Thyroid gland (tissue), 4 donors: ENCODE results near the gene VSIG10. TPM values are rescaled to one million over a fixed set of nuclear protein-coding genes. Genes with fewer than 3 reads are reported as not detected.
"Not testable (repeated sequence)": the region's sequence is repeated elsewhere in the genome, so short reads cannot be mapped to it uniquely, and the experiment has no call there.

Experiments
- DNase-seq, 2 donors: peaks; one replicate each; pipeline ENCODE4 v3.0.0-alpha.2; 2019
- H3K27ac ChIP-seq, 3 donors: fragments of 200-600 bp; sonication (generic); 1 replicate in 2 of 3; 2 replicates in 1 of 3; pipeline ENCODE4 v1.5.1; 2016 to 2019; ENCODE audit warnings: mild to moderate bottlenecking in 1 of 3, moderate library complexity in 1 of 3
- H3K27me3 ChIP-seq: fragments of 200-600 bp; sonication (generic); one replicate; pipeline ENCODE4 v1.5.1; 2019
- H3K36me3 ChIP-seq, 2 donors: fragments of 200-600 bp; sonication (generic); one replicate each; pipeline ENCODE4 v1.5.1; 2016 to 2019
- H3K4me1 ChIP-seq, 2 donors: fragments of 200-600 bp; sonication (generic); one replicate each; pipeline ENCODE4 v1.5.1; 2017 to 2019
- H3K4me3 ChIP-seq, 3 donors: fragments of 200-600 bp; sonication (generic); replicated peaks in 1 of 3; 1 replicate in 2 of 3; 2 replicates in 1 of 3; pipeline ENCODE4 v1.5.1; 2016; ENCODE audit warnings: mild to moderate bottlenecking in 1 of 3
- H3K9me3 ChIP-seq: fragments of 200-600 bp; sonication (generic); one replicate; pipeline ENCODE4 v1.5.1; 2017
- POLR2A ChIP-seq, 2 donors: fragments of 450-650 bp; IDR thresholded peaks; one replicate each; pipeline ENCODE4 v1.6.1; 2017; ENCODE audit warnings: antibody characterized with exemption in 2 of 2, mild to moderate bottlenecking in 2 of 2, moderate library complexity in 1 of 2
- WGBS, 2 donors: methylation state at CpG; one replicate each; pipeline ENCODE4 v1.1.5; 2017; 5-methylcytosine and 5-hydroxymethylcytosine counted together
- intact Hi-C: fragments of 100-400 bp; cut with DNase I; formaldehyde crosslinking; loops from one replicate; pipeline ENCODE4 v1.15.1; 2023
- total RNA-seq, 4 donors: library from RNA; depleted of rRNA; stranded (reverse); fragments of >200 nt; gene quantifications; one replicate each; pipeline ENCODE4 v1.2.3, GENCODE V29; 2016
- TF ChIP-seq, protein P1 (sequence below), 6 experiments: fragments of 200-600 bp in 3 of 6; fragments of 450-650 bp in 3 of 6; sonication (generic) in 3 of 6; IDR thresholded peaks; one replicate each; pipeline ENCODE4 v1.5.1; 2016 to 2019; ENCODE audit warnings: antibody characterized with exemption in 6 of 6, mild to moderate bottlenecking in 2 of 6, inconsistent platforms in 1 of 6, moderate library complexity in 1 of 6

VSIG10 gene
- total RNA-seq, 4 donors from 2014 or later = 62.0 to 93.7 (median 76.6) TPM

DNA sequence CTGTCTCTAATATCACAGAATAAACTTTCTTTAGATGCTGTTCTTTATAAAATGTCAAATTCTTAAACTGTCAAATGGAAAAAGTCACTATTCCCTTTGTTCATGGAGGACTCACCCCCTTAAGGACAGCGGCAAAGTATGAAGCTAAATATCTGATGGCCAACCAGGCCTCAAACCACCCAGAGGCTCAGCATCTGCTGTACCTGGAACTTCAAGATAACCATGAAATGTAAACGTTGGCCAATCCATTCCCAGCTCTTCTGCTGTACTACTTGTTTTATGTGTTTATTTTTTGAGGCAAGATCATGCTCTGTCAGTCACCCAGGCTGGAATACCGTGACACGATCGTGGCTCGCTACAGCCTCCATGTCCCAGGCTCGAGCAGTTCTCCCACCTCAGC lies 71.6 kb downstream of the VSIG10 start:
- H3K36me3 ChIP-seq = peaks cover 62 to 66% of the 10 kb centered on the region in 2 donors
- TF ChIP-seq, protein P1, sequence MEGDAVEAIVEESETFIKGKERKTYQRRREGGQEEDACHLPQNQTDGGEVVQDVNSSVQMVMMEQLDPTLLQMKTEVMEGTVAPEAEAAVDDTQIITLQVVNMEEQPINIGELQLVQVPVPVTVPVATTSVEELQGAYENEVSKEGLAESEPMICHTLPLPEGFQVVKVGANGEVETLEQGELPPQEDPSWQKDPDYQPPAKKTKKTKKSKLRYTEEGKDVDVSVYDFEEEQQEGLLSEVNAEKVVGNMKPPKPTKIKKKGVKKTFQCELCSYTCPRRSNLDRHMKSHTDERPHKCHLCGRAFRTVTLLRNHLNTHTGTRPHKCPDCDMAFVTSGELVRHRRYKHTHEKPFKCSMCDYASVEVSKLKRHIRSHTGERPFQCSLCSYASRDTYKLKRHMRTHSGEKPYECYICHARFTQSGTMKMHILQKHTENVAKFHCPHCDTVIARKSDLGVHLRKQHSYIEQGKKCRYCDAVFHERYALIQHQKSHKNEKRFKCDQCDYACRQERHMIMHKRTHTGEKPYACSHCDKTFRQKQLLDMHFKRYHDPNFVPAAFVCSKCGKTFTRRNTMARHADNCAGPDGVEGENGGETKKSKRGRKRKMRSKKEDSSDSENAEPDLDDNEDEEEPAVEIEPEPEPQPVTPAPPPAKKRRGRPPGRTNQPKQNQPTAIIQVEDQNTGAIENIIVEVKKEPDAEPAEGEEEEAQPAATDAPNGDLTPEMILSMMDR (IDR thresholded peaks at IDR 0.05) = no peak
- no peak for TF ChIP-seq POLR2A (IDR thresholded peaks at IDR 0.05)
- DNase-seq = no peak
- intact Hi-C loops = loop anchor here (10.0 kb wide), 1 partner anchor 157 kb away; no protein-coding TSS in a partner anchor
- H3K27ac ChIP-seq = no peak overlapping the region
- WGBS, 2 donors = 94% methylated on average over 7 of the region's 7 CpGs
- no peaks in the 10 kb centered on the region for H3K4me1 ChIP-seq
- H3K9me3 ChIP-seq = no peaks in the 10 kb centered on the region
- no peaks in the 10 kb centered on the region for H3K27me3 ChIP-seq
- H3K4me3 ChIP-seq = no peak overlapping the region

DNA sequence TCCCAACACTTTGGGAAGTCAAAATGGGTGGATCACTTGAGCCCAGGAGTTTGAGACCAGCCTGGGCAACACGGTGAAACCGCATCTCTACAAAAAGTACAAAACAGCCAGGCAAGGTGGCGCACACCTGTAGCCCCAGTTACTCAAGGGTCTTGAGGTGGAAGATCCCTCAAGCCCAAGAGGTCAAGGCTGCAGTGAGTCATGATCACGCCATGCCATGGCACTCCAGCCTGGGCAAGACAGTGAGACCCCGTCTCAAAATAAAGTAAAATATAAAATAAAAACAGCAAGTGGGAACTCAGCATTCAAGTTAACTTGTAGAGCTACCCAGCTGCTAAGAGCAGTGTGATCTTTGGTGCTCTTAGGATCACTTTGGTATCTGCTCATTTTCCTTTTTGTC lies 74.6 kb downstream of the VSIG10 start:
- H3K36me3 ChIP-seq = peaks cover 38 to 40% of the 10 kb centered on the region in 2 donors
- WGBS, 2 donors = 95 to 99% methylated on average over 5 of the region's 5 CpGs
- no peak for DNase-seq
- intact Hi-C loops = no loop called here
- H3K27ac ChIP-seq = no peak overlapping the region
- no peak overlapping the region for H3K4me3 ChIP-seq
- peaks cover 0 to 25% of the 10 kb centered on the region in 2 donors for H3K4me1 ChIP-seq
- no peak for TF ChIP-seq POLR2A (IDR thresholded peaks at IDR 0.05)
- TF ChIP-seq, protein P1 (IDR thresholded peaks at IDR 0.05) = no peak
- H3K27me3 ChIP-seq = no peaks in the 10 kb centered on the region
- H3K9me3 ChIP-seq = no peaks in the 10 kb centered on the region

DNA sequence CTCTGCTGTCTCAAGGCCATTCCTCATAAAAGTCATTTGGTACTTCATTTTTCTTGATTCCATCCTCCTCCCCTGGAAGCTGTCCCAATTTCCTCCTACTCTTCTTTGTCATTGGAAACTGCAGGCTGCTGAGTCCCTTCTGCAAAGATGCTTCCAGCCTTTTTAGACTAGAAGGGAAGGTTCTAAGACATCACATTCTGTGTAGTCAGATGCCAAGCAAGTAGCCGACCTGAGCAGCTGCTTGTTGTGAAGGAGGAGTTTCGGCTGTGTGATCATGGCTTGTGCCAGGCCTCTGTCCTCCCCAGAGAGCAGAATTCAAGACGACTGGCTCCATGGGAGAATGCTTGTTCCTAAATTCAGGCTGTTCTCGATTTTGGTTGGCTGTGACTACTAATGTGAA lies 78.6 kb downstream of the VSIG10 start:
- WGBS, 2 donors = 75 to 82% methylated on average over 4 of the region's 4 CpGs
- no peaks in the 10 kb centered on the region for H3K27me3 ChIP-seq
- intact Hi-C loops = no loop called here
- H3K4me1 ChIP-seq = peaks cover 0 to 49% of the 10 kb centered on the region in 2 donors
- TF ChIP-seq, protein P1 (IDR thresholded peaks at IDR 0.05) = no peak
- no peak for TF ChIP-seq POLR2A (IDR thresholded peaks at IDR 0.05)
- peak overlapping the region in 1 of 3 donors; percentile 34 for H3K27ac ChIP-seq
- H3K9me3 ChIP-seq = no peaks in the 10 kb centered on the region
- H3K36me3 ChIP-seq = peaks cover 0 to 13% of the 10 kb centered on the region in 2 donors
- DNase-seq = no peak
- no peak overlapping the region for H3K4me3 ChIP-seq

DNA sequence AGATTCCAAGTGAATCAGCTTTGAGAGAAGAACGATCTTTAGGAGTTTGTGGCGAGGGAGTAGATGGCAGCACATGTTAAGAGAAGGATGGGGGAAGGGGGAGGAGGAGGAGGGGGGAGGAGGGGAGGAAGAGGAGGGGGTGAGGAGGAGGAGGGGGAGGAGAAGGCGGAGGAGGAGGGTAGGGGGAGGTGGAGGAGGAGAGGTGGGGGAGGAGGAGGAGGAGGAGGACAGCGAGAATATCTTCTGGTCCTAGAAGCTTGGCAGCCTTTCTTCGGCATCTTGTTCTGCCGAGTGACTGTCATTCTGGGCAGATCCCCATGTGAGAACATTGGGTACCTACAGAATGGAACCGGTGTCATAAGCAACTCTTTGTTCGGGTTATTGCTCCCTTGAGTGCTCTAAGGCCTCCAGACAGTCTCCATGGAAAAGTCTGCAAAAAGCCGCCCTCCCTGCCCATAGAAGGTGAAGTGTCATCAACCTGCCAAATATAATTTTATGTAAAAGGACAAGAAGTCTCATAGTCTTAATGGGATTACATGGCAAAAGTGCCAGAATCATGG lies 80.4 kb downstream of the VSIG10 start:
- 42 to 47% methylated on average over 9 of the region's 9 CpGs for WGBS, 2 donors

DNA sequence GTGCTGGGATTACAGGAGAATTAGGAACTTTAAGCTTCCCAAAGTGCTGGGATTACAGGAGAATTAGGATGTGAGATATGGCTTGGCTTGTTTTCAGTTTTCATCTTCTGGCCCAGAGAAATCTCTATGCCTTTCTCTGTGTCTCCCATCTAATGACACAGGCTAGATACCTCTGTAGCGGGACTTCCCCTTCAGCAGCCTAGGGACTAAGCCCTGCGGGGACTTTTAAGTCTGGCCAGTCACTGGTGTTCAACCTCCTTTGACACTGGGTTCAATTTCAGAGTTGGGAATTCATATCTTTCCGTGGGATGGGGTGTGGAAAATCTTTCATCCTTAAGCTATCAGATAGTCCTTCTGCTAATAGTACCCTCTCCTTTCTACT lies 81.1 kb downstream of the VSIG10 start:
- Histone ChIP-seq H3K27ac (peak overlapping the region; percentile 8 to 75 (median 35)), H3K4me3 (no peak overlapping the region), H3K4me1 (peaks cover 0 to 49% of the 10 kb centered on the region in 2 donors), H3K9me3 (no peaks in the 10 kb centered on the region), H3K36me3 (peaks cover 0 to 13% of the 10 kb centered on the region in 2 donors), H3K27me3 (no peaks in the 10 kb centered on the region)
- intact Hi-C loops = no loop called here
- WGBS, 2 donors = 93 to 97% methylated on average over 3 of the region's 3 CpGs
- TF ChIP-seq, protein P1 (IDR thresholded peaks at IDR 0.05) = no peak
- TF ChIP-seq POLR2A (IDR thresholded peaks at IDR 0.05) = no peak
- DNase-seq = no peak

More for the DNA sequence above, 80.4 kb downstream of the VSIG10 start:
- DNase-seq = peak; percentile 75 to 77
- peak overlapping the region; percentile 8 to 75 (median 35) for H3K27ac ChIP-seq
- TF ChIP-seq, protein P1 (IDR thresholded peaks at IDR 0.05) = no peak
- peak in 1 of 2 donors; percentile 22 for TF ChIP-seq POLR2A (IDR thresholded peaks at IDR 0.05)
- H3K36me3 ChIP-seq = peaks cover 0 to 13% of the 10 kb centered on the region in 2 donors
- H3K27me3 ChIP-seq = no peaks in the 10 kb centered on the region
- no peaks in the 10 kb centered on the region for H3K9me3 ChIP-seq
- H3K4me3 ChIP-seq = no peak overlapping the region
- intact Hi-C loops = no loop called here
- peaks cover 0 to 49% of the 10 kb centered on the region in 2 donors for H3K4me1 ChIP-seq

DNA sequence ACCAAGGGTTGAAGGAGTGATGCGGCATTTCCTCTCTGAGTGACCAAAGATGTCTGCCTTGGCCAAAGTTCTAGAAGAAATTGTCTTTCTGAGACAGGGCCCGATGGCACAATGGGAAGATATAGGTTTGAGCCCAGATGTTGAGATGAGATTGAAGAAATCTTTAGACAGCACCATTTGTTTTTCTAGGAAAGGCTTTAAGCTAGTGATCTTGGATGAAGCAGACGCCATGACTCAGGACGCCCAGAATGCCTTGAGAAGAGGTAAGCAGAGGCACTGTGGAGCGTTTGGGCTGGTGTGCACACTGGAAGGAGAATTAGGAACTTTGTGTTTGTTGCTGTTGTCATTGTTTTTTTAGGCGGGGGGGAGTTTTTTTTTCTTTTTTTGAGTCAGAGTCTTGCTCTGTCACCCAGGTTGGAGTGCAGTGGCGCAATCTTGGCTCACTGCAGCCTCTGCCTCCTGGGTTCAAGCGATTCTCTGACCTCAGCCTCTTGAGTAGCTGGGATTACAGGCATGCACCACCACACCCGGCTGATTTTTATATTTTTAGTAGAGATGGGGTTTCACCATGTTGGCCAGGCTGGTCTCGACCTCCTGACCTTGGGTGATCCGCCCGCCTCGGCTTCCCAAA lies 81.6 kb downstream of the VSIG10 start:
- Histone ChIP-seq H3K36me3 (peaks cover 0 to 13% of the 10 kb centered on the region in 2 donors), H3K27ac (peak overlapping the region in 2 of 3 donors; percentile 35 to 75), H3K4me1 (peaks cover 3 to 53% of the 10 kb centered on the region in 2 donors)
- H3K27me3 ChIP-seq, intact Hi-C loops, H3K9me3 ChIP-seq, H3K4me3 ChIP-seq: not testable (repeated sequence)
- WGBS, 2 donors = 83 to 85% methylated on average over 13 of the region's 13 CpGs
- peak; percentile 44 to 54 for DNase-seq
